Colonic mucosa (tissue), 4 donors: Measurements from ENCODE around the gene ARID1B. TPM values are rescaled to one million over a fixed set of nuclear protein-coding genes. Genes with fewer than 3 reads are reported as not detected.

ENCODE experiments used
- DNase-seq: peaks from one replicate; pipeline ENCODE4 v3.0.0-alpha.2; 2020
- H3K27ac ChIP-seq: fragments of 200-600 bp; one replicate; pipeline ENCODE4 v1.8.0; 2021
- H3K27me3 ChIP-seq: fragments of 200-600 bp; one replicate; pipeline ENCODE4 v1.8.0; 2021
- H3K36me3 ChIP-seq: fragments of 200-600 bp; one replicate; pipeline ENCODE4 v1.8.0; 2021
- H3K4me1 ChIP-seq: fragments of 200-600 bp; one replicate; pipeline ENCODE4 v1.8.0; 2021; ENCODE audit warnings: mild to moderate bottlenecking
- H3K4me3 ChIP-seq: fragments of 200-600 bp; one replicate; pipeline ENCODE4 v1.8.0; 2021
- H3K9ac ChIP-seq, 2 donors: one replicate each; pipeline ENCODE4 v1.7.0; 2013; ENCODE audit warnings: control low read depth in 2 of 2, low read depth in 2 of 2, low read length in 2 of 2
- H3K9me3 ChIP-seq: fragments of 200-600 bp; one replicate; pipeline ENCODE4 v1.8.0; 2021
- CTCF ChIP-seq: fragments of 200-600 bp; IDR thresholded peaks from one replicate; pipeline ENCODE4 v1.8.0; 2022; ENCODE audit warnings: antibody characterized with exemption, mild to moderate bottlenecking
- intact Hi-C: fragments of 100-400 bp; cut with DNase I; formaldehyde crosslinking; loops from one replicate; pipeline ENCODE4 v1.14.1; 2022
- total RNA-seq, 2 donors: library from RNA; stranded (reverse); fragmentation: NEBNext Ultra II Directional in 1 of 2; extraction: Animal tissue kit (Norgen Biotek cat#: 25700) in 1 of 2; gene quantifications; one replicate each; pipeline ENCODE4 v1.2.1, GENCODE V29; 2021
- donor health status: healthy.
- donor health status: DM: no; HTN: no; CAD: no.
- donor health status: DM: no; HTN: no; CAD: no.

ARID1B gene
- total RNA-seq, 2 donors from 2014 or later = 61.3 to 71.5 TPM

GRCh38 chr6:157224178-157224950, 447.2 kb downstream of the ARID1B start:
- no peak for TF ChIP-seq CTCF
- H3K9ac ChIP-seq = no peak overlapping the region
- H3K27me3 ChIP-seq = no peaks in the 10 kb centered on the region
- H3K36me3 ChIP-seq = no peaks in the 10 kb centered on the region
- H3K4me3 ChIP-seq = no peak overlapping the region
- intact Hi-C loops = no loop called here
- no peaks in the 10 kb centered on the region for H3K4me1 ChIP-seq
- DNase-seq = no peak
- no peaks in the 10 kb centered on the region for H3K9me3 ChIP-seq
- no peak overlapping the region for H3K27ac ChIP-seq

GRCh38 chr6:157224951-157225574, 447.9 kb downstream of the ARID1B start:
- no peak for DNase-seq
- no peaks in the 10 kb centered on the region for H3K36me3 ChIP-seq
- H3K27ac ChIP-seq = no peak overlapping the region
- TF ChIP-seq CTCF = no peak
- no peak overlapping the region for H3K4me3 ChIP-seq
- no peaks in the 10 kb centered on the region for H3K9me3 ChIP-seq
- H3K9ac ChIP-seq = no peak overlapping the region
- H3K27me3 ChIP-seq = no peaks in the 10 kb centered on the region
- no peaks in the 10 kb centered on the region for H3K4me1 ChIP-seq
- intact Hi-C loops = no loop called here

GRCh38 chr6:157225575-157225995, 448.4 kb downstream of the ARID1B start:
- Histone ChIP-seq H3K9ac (no peak overlapping the region), H3K27ac (no peak overlapping the region), H3K9me3 (no peaks in the 10 kb centered on the region), H3K4me3 (no peak overlapping the region), H3K36me3 (no peaks in the 10 kb centered on the region), H3K4me1 (no peaks in the 10 kb centered on the region), H3K27me3 (no peaks in the 10 kb centered on the region)
- DNase-seq = no peak
- intact Hi-C loops = no loop called here
- no peak for TF ChIP-seq CTCF

GRCh38 chr6:157226026-157226625, 448.9 kb downstream of the ARID1B start:
- H3K36me3 ChIP-seq = no peaks in the 10 kb centered on the region
- H3K9me3 ChIP-seq = no peaks in the 10 kb centered on the region
- no peak overlapping the region for H3K27ac ChIP-seq
- intact Hi-C loops = no loop called here
- no peaks in the 10 kb centered on the region for H3K27me3 ChIP-seq
- TF ChIP-seq CTCF = no peak
- no peaks in the 10 kb centered on the region for H3K4me1 ChIP-seq
- no peak for DNase-seq
- H3K9ac ChIP-seq = no peak overlapping the region
- H3K4me3 ChIP-seq = no peak overlapping the region

GRCh38 chr6:157226761-157227160, 449.6 kb downstream of the ARID1B start:
- no peaks in the 10 kb centered on the region for H3K36me3 ChIP-seq
- DNase-seq = no peak
- H3K4me3 ChIP-seq = no peak overlapping the region
- no peak overlapping the region for H3K27ac ChIP-seq
- intact Hi-C loops = no loop called here
- H3K4me1 ChIP-seq = no peaks in the 10 kb centered on the region
- no peaks in the 10 kb centered on the region for H3K27me3 ChIP-seq
- no peaks in the 10 kb centered on the region for H3K9me3 ChIP-seq
- TF ChIP-seq CTCF = no peak
- H3K9ac ChIP-seq = no peak overlapping the region
